Stimulated activated CD4-positive, alpha-beta T cell treated with anti-CD3 and anti-CD28 coated beads, Interleukin-1b, Interleukin-23, amount 100 ng/mL, for 48 hours (primary cell): ENCODE data around the gene TOE1.
"Not testable (repeated sequence)": the region's sequence is repeated elsewhere in the genome, so short reads cannot be mapped to it uniquely, and the experiment has no call there.

Experiments used
- DNase-seq: peaks from one replicate; pipeline ENCODE4 v3.0.0-alpha.2; 2020

TOE1 gene

DNA sequence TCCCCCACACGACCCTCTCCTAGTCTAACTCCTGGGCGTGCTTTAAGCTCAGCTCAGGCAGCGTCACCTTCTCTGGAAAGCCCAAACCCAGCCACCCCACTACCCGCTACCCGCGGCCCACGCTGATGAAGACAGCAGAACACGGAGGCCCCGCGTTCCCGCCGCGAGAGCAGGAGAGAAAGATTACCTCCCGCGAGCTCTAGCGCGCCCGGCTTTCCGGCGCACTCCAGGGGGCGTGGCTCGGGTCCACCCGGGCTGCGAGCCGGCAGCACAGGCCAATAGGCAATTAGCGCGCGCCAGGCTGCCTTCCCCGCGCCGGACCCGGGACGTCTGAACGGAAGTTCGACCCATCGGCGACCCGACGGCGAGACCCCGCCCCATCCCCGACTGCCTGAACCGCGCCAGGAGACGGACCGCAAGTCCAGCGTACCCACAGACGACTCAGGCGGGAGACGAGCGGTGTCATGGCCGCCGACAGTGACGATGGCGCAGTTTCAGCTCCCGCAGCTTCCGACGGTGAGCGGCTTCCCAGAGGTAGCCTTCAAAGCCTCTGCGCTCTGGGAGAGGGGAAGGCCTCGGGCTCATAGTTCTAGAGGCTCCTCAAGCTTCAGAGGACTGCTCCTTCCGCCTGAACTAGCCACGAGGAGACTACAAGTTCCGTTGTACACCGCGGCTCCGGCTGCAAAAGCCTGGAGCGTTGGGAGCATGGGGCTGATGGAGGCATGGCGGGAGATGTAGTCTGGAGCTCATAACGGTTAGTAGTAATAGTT lies at the start of gene TOE1, which contains the start of gene MUTYH:
TOE1 (plus strand) TSS at position 382 of the 770 bp plus-strand sequence; CDS start at position 465, 83 bp downstream.
MUTYH (minus strand) TSS at position 652 of the 770 bp plus-strand sequence. CDS start 5,935 bp downstream, outside the sequence.
- DNase-seq: peak; percentile 97

DNA sequence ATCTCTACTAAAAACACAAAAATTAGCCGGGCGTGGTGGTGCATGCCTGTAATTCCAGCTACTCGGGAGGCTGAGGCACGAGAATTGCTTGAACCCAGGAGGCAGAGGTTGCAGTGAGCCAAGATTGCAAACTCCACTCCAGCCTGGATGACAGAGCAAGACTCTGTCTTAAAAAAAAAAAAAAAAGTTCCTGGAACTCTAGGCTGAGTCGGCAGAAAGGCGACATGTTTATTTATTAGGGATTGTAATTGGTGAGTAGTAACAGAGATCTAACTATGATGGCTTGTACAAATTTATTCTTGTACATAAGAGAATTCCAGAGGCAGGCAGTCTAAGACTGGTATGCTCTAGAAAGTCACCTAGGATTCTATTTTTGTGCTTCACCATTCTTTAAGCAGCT lies 49.0 kb upstream of the TOE1 start:
- not testable (repeated sequence) for DNase-seq

DNA sequence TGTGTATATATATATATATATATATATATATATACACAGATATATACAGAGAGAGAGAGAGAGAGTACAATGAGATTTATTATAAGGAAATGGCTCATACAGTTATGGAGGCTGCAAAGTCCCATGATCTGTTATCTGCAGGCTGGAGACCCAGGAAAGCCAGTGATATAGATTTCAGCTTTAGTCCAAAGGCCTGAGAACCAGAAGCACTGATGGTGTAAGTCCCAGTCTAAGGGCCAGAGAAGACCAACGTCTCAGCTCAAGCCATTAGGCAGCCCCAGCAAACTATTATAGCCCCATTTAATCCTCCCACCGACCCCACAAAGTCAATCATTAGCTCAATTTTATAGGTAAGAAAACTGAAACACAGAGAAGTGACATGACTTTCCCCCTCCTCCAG lies 48.3 kb upstream of the TOE1 start:
- no peak for DNase-seq

DNA sequence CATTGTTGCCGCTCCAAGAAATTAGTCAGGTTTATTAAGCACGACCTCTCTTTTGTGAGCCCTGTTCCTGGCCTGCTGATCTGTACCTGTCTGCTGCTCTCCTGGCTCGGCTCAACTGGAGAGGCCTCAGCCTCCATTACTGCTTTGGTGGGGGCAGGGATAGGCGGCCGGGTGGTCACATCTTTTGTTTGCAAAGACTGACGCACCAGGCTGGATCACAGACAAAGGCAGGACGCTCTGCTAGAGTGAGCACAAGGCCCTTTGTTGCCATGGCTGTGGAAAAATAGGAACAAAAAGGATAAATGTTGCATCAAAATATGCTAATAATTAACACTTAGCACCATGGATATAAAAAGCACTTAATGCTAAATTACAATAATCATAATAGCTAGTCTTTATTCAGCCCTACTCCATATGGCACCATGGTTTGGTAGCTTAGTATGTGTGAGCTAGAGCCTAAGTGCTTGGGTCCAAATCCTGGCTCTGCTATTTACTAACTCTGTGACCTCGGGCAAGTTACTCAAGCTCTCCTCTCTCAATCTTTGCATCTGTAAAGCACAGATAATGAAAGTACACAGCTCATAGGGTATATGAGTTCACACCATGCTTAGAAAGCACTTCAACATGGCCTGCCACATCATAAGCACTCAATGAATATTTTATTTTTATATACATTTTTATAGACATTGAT lies 42.2 kb upstream of the TOE1 start:
- no peak for DNase-seq

DNA sequence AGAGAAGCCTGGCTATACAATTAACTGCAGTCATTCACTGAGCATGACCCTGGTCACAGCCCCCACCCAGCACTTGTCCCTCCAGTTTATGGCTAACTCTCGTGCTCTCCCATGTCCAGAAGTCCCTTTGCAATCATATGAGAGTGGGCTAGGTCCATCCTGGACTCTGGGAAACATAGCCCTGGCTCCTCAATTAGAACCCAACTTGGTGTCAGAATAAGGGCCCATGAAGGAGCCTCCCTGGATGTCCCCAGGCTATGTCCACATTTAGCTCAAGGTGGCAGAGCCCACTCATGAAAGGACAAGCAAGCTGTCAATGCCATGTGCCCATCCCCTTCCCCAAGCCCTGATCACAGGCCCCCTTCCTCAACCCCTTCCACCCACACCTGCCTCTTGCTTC lies 40.7 kb upstream of the TOE1 start:
- no peak for DNase-seq

DNA sequence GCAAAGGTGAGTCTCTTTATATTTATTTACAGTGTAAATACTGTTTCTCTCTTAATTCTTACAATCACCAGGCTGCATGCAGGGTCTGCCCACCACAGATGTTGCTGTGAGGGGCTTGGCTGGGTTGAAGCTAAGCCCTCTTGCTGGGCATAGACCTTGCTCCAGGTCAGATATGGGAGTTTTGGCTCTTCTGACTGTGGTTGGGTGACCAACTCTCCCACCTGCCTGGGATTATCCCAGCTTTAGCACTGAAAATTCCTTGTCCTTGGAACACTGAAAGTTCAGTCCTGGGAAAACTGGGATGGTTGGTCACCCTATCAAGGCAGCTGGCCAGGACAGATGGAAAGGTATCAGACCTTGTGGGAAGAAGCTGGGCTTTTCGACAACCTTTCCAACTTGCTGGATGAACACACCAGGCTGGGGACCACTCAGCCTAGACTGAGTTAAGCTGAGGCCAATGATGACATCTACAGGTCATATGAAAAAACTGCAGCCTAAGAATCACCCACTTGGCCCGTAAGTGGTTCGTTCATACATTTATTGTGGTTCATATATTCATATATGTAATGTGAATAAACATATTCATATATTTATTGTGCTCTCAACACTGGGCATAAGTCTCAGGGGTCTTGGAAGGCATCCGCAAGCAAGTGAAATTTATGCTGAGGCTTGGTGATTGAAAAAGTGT lies 39.8 kb upstream of the TOE1 start:
- DNase-seq: peak; percentile 37

DNA sequence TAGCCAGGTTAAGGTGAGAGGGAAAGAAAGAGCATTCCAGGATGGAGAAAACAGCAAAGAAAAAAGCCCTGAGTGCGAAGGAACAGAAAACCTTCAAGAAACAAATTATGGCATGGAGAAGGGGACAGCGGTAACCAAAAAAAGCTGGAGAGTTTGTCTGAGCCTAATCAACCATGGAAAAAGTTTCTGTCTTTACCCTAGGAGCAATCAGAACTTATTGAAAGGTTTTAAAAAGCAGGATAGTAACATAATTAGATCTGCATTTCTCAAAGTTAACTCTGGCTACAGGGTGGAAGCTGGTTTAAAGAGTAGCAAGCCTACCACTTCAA lies 39.3 kb upstream of the TOE1 start:
- no peak for DNase-seq

DNA sequence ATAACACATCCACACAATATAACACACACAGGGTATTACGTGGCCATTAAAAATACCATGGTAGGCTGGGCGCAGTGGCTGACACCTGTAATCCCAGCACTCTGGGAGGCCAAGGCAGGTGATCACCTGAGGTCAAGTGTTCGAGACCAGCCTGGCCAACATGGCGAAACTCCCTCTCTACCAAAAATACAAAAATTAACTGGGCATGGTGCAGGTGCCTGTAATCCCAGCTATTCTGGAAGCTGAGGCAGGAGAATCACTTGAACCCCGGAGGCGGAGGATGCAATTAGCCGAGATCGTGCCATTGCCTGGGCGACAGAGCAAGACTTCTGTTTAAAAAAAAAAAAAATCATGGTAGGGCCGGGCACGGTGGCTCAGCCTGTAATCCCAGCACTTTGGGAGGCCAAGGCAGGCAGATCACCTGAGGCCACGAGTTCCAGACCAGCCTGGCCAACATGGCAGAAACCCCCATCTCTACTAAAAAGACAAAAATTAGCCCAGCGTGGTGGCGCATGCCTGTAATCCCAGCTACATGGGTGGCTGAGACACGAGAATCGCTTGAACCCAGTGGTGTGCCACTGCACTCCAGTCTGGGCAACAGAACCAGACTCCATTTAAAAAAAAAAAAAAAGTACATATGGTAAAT lies 37.3 kb upstream of the TOE1 start:
- no peak for DNase-seq

DNA sequence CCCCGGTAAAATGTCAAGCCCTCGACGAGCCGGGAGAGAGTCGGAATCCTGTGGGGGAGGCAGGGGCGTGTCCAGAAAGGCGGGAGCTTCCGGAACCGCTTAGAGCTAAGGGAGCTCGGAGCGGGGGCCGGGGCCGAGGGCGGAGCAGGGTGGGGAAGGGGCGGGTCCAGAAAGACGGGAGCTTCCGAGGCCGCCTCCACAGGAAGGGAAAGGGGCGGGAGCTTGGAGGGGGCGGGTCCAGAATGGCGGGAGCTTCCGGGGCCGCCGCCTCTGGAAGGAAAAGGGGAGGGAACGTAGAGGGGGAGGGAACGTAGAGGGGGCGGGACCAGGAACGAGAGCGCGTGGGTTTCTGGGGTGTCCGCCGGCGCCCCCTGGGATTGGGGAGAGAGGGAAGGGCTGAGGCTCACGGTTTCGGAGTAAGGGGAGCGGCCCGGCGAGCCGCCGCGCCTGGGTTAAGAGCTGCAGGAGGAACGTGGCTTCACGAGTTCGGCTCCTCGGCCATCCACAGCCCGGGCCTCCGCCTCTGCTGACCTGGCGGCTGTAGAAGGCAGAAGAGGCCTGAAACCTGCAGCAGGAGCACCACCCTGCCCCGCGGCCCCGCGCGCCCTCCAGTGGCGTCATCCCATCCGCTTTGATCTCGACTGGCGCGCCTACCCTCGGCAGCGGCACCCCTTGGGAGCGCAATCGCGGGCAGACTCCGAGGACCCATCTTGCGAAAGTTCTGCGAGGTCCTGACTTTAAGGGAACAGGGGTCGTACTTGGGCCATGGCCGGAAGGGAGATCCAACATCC lies 36.3 kb upstream of the TOE1 start:
- DNase-seq: peak; percentile 99

DNA sequence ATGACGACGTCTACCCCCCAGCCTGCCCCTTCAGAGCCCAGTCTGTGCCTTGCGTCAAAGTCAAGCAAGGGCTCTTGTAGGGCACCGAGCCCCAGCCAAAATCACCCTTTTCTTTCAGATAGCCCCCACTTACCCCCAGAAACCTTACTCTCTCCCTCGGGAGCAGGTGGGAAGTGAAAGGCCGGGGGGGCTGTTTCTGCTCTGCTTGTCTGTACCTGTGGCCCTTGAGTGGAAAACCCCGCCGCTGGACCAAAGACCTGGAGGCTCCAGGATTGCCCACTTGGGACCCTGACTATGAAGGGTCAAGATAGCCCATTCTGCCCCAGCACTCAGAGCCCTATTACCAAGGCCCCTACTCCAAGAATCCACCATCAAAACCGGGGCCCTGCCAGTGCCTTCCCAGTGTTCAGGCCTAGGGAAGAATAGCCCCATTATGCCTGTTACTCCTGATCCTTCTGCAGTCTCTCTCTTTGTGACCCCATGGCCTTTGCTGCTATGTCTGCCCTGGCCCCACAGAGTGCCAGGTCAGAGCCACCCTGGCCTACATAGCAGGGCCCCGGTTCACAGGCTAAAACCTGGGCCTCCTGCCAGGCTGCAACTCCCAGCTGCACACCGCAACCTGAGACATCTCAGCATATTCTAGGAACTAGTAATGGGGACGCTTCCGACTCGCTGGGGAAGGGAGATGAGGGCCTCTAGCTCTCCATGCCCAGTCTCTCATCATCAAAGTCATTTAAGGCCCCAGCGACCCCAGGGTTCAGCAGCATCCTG lies 35.5 kb upstream of the TOE1 start:
- DNase-seq: peak; percentile 17

DNA sequence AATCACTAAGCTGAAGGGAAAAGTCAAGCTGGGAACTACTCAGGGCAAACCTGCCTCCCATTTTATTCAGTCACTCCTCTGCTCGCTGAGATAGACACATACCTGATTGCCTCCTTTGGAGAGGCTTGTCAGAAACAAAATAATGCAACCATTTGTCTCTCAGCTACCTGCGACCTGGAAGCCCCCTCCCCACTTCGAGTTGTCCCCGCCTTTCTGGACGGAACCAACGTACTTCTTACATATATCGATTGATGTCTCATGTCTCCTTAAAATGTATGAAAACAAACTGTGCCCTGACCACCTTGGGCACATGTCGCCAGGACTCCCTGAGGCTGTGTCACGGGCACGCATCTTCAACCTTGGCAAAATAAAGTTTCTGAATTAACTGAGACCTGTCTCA lies 34.7 kb upstream of the TOE1 start:
- DNase-seq: no peak

DNA sequence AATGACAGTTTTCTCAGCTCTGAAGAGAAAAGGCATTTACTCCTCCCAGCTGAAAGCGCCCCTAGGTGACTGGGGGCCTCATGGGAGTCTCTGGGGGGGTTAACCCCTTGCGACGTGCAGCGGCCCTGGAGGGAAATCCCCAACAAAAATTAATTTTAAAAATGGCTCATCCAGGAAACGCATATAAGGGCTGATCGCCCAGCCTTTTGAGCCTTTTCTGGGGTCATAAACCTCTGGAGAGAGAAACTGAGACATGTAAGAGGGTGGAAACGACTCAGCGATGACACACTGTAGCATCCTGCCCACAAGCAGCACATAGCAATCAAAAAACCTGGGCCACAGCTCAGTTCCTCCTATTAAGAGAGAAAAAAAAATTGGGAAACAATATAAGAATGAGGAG lies 33.7 kb upstream of the TOE1 start:
- peak; percentile 71 for DNase-seq

DNA sequence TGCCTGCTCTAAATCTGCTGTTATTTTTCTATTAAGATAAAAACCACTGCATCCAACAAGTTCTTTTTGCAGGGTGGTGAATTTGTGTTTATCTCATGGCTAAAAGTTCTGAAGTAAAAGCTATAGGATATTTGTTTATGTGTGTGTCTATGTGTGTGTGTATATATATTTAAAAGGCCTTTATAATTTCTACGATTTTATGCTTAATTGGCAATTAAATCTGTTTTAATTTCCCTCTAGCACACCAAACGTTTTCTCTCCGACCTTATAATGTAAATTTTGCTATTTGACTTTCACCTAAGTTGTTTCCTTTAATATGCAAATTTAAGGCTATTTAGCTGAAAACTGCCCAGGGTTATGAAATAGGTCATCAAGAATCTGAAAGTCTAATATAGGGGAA lies 33.1 kb upstream of the TOE1 start:
- no peak for DNase-seq

DNA sequence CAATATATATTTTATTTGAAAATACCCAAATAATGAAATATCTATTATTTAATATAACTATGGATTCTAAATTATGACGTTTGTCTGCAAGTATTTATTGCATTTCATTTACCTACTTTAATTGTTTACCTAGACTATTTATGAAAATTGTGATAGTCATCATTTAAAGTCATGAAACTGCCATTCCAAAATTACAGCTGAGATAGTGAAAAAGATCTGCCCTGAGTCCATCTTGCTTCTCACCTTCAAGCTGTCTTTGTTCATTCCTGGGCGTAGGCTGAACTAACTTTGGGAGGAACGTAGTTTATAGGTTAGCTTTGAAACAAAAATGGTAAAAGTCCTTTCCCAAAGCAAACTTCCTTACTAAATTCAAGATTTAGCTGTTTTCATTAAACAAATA lies 25.7 kb upstream of the TOE1 start:
- DNase-seq: no peak

DNA sequence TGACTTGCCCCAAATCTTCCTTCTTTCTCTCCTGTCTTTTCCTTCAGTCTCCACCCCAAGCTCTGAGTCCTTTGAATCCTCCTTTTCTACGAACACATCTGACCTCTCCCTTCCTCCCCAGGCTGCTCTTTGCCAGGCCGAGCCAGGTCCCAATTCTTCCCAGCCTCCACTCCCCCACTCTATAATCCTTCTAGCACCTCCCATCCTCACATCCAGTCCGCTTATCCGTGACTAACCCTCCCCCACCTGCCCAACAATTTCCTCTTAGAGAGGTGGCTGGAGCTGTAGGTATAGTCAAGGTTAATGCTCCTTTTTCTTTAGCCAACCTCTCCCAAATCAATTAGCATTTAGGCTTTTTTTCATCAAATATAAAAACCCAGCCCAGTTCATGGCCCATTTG lies 22.8 kb upstream of the TOE1 start:
- no peak for DNase-seq

DNA sequence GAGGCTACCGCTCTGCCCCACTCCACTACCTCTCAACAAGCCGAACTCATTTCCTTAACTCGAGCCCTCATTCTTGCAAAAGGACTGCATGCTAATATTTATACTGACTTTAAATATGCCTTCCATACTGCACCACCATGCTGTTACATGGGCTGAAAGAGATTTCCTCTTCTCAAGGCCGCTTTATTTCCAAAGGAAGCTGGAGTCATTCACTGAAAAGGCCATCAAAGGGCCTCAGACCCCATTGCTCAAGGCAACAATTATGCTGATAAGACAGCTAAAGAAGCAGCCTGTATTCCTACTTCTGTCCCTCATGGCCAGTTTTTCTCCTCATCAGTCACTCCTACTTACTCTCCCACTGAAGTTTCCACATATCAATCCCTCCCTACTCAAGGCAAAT lies 20.2 kb upstream of the TOE1 start:
- no peak for DNase-seq

DNA sequence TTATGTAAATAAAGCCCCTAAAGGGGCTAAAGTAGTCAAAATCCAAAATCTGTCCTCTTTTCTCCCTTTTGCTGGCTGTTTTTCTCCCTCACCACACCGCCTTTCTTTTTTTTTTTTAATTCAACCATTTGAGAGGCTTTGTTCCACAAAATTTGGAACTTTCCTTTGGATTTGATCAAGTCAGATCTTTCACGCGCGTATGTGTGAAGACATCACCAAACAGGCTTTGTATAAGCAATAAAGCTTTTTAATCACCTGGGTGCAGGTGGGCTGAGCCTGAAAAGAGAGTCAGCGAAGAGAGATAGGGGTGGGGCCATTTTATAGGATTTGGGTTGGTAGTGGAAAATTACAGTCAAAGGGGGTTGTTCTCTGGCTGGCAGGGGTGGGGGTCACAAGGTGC lies 18.5 kb upstream of the TOE1 start:
- DNase-seq: no peak

DNA sequence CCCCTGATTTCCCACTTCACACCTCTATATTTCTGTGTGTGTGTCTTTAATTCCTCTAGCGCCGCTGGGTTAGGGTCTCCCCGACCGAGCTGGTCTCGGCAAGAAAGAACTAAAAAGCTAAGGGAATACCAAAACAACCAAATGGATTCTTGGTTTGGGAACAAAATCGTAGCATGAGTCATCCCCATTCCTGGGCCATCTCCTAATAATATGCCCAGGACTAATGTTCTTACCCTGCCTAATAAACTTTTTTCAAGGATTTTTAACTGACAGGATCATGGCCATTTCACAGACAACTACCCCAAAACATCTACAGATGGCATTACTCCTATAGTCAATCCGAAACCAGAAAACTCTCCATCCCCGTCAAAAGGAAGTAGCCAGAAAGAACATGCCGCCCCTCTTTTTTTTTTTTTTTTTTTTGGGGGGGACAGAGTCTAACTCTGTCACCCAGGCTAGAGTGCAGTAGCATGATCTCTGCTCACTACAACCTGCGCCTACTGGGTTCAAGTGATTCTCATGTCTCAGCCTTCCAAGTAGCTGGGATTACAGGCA lies 17.4 kb upstream of the TOE1 start:
- no peak for DNase-seq

DNA sequence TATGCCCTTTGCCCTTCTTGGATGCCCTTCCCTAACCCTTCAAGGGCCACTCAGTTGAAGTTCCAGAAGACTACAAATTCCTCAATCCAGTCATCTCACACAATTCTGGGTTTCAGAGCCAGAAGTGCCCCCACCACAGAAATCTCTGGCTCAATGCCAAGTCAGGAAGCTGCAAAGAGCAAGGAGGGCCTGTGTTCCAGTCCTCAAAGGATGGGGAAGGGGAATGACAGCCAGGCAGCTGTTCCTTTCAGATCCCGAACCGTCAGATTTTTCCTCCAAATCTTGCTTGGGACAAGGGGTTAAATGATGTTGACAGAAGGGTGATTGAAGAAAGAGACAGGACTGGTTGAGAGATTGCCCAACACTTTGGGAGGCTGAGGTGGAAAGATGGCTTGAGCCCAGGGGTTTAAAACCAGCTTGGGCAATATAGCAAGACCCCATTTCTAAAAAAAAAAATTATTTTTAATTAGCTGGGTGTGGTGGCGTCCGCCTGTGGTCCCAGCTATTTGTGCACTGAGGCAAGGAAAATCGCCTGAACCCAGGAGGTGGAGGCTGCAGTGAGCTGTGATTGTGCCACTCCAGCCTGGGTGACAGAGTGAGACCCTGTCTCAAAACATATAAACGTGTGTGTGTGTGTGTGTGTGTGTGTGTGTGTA lies 14.0 kb upstream of the TOE1 start:
- DNase-seq: no peak

DNA sequence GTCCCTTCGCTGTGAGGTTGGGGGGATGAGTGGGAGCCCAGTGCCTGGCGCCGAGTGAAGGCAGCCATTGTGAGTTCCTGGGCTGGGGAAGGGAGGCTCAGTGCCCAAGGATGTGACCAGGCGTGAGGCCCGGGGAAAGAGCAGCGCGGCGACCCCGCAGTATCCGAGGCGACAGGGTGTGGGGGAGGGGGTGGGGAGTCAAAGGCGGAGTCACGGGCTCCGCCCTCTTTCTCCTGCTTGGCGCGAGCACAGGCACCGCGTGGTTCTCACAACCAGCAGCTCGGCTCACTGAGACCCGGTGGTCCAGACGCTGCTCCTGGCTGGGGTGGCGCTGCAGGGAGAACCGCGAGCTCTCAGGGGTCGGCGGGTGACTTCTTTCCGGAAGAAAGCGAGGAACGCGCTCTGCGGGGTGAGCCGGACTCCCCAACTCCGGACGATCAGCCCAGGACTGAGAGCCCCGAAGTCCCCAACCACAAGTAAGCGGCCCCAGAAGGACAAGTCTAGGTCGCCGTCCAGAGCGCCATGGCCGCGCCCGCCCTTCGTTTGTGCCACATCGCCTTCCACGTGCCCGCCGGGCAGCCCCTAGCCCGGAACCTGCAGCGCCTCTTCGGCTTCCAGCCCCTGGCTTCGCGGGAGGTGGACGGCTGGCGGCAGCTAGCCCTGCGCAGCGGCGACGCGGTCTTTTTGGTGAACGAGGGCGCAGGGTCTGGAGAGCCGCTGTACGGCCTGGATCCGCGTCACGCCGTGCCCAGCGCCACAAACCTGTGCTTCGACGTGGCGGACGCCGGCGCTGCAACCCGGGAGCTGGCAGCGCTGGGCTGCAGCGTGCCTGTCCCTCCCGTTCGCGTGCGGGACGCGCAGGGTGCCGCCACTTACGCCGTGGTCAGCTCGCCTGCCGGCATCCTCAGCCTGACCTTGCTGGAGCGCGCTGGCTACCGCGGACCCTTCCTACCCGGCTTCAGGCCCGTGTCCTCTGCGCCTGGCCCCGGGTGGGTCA lies 13.0 kb upstream of the TOE1 start, which contains the start of gene HPDL:
HPDL (plus strand) TSS at position 269 of the 997 bp plus-strand sequence; CDS start at position 523, 254 bp downstream.
- peak; percentile 78 for DNase-seq
